AG04450 (cell line): ENCODE measurements around the gene DST. TPM values are rescaled to one million over a fixed set of nuclear protein-coding genes. Genes with fewer than 3 reads are reported as not detected.
A peak's percentile ranks its signal among the peaks of the same experiment; 100 is the strongest.
"Not testable (repeated sequence)": the region's sequence is repeated elsewhere in the genome, so short reads cannot be mapped to it uniquely, and the experiment has no call there.

Experiments
- CTCF ChIA-PET: fragments of 300-600, 350-600 bp; formaldehyde crosslinking; extraction: SDS; loops from one replicate; lab custom pipeline; 2022; ENCODE audit warnings: antibody characterized with exemption, inconsistent platforms; lab: Charles Lee
- POLR2A ChIA-PET: fragments of 350-600 bp; formaldehyde crosslinking; extraction: SDS; loops from one replicate; lab custom pipeline; 2021; ENCODE audit warnings: antibody characterized with exemption, inconsistent platforms; lab: Yijun Ruan, JAX
- DNase-seq: peaks from one replicate; pipeline ENCODE4 v3.0.0-alpha.2; 2011; ENCODE audit warnings: low read depth, low spot score
- H3K27ac ChIP-seq: one replicate; pipeline ENCODE4 v1.5.1; 2012; ENCODE audit warnings: low read depth, low read length, control low read depth
- H3K27me3 ChIP-seq: one replicate; pipeline ENCODE4 v1.6.0; 2012; ENCODE audit warnings: low read length; ENCODE audit not compliant: control insufficient read depth, insufficient read depth
- H3K4me3 ChIP-seq: 2 replicates; pipeline ENCODE4 v1.5.1; 2011; ENCODE audit warnings: mild to moderate bottlenecking, low read depth, low read length, control low read depth
- H3K9me3 ChIP-seq: 2 replicates; pipeline ENCODE4 v1.5.1; 2012; ENCODE audit warnings: low read length; ENCODE audit not compliant: control insufficient read depth, insufficient read depth
- CTCF ChIP-seq: IDR thresholded peaks from 2 replicates; pipeline ENCODE4 v1.5.1; 2011; ENCODE audit warnings: low read depth, low read length, control low read depth, inconsistent platforms
- polyA plus RNA-seq: library from polyadenylated mRNA; depleted of rRNA; stranded (reverse); fragments of >200 nt; gene quantifications from 2 replicates; pipeline ENCODE4 v1.2.3, GENCODE V29; 2011

Gene DST
- polyA plus RNA-seq, 1 experiment, result 163 TPM

DNA sequence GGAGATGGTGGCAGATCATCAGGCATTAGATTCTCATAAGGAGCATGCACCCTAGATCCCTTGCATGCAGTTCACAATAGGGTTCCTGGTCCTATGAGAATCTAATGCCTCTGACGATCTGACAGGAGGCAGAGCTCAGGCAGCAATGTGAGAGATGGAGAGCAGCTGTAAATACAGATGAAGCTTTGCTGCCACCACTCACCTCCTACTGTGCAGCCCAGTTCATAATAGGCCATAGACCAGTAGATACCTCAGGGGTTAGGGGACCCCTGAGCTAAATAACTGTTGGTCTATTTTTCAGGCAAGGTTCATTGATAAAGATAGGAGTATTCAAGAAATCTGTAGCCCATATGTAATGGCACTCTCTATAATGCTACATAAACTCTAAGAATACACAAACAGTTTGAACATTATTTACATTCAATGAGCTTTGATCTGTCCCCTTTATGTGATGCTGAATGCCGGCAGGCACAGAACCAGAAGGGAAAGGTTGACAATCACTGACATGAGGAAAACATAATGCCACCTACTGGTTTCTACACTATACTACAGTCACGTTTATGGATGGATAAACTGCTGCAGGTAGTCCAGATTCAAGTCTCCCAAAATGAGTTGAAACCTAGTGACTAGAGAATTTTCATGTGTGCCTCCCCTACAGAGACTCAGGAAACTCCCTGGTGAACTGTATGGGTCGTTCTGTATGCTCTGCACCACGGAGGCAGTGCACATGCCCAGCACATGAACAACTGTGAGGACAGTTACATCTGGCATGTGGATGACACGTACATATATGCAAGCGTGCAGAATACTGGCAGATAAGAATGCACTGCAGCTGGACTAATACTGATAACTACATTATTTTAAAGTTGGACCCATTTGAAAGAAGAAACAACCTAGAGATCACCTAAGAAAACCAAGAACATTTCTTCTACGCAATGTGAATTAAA lies 72.0 kb downstream of the DST start:
- H3K9me3 ChIP-seq, result no peaks in the 10 kb centered on the region
- peak; percentile 57 for TF ChIP-seq CTCF
- H3K27ac ChIP-seq, result no peak overlapping the region
- ChIA-PET POLR2A (interaction anchor here (0.6 kb wide), 1 partner anchor 88 kb away, joined by 4 read pairs; no protein-coding TSS in a partner anchor), CTCF (interaction anchor here (0.6 to 2.8 kb wide), 36 partner anchors 9 to 631 kb away, joined by 3 to 35 read pairs (median 3); no protein-coding TSS in a partner anchor)
- DNase-seq, result no peak
- H3K4me3 ChIP-seq, result no peak overlapping the region
- no peaks in the 10 kb centered on the region for H3K27me3 ChIP-seq

DNA sequence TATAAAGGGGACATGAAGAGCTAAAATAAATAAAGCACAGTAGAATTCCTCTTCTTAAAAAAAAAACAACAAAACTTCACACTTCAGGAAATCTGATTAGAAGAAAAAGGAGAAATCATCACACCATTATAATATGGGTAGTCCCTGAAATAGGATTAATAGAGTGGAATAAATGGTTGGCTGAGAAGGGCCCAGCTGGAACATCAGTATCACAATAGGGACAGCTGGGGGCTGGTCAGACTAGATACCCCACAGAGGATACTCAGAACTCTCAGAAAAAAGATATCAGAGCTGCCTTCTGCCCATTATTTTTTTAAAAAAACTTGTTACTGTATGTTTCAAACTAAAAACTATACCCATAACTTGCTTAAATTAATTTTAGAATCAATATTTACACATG lies 75.2 kb downstream of the DST start:
- TF ChIP-seq CTCF, result no peak
- CTCF ChIA-PET, result interaction anchor here (0.7 to 1.7 kb wide), 4 partner anchors 26 to 315 kb away, joined by 4 to 8 read pairs (median 6); no protein-coding TSS in a partner anchor
- H3K4me3 ChIP-seq, result no peak overlapping the region
- no peak for DNase-seq
- no peak overlapping the region for H3K27ac ChIP-seq
- H3K27me3 ChIP-seq, result no peaks in the 10 kb centered on the region
- POLR2A ChIA-PET, result no interaction called here
- H3K9me3 ChIP-seq, result no peaks in the 10 kb centered on the region

- POLR2A ChIA-PET, H3K9me3 ChIP-seq, CTCF ChIA-PET, H3K4me3 ChIP-seq, DNase-seq, H3K27me3 ChIP-seq, H3K27ac ChIP-seq: not testable (repeated sequence)
Observed at GRCh38 chr6:56562730-56563129, 80.0 kb downstream of the DST start.

DNA sequence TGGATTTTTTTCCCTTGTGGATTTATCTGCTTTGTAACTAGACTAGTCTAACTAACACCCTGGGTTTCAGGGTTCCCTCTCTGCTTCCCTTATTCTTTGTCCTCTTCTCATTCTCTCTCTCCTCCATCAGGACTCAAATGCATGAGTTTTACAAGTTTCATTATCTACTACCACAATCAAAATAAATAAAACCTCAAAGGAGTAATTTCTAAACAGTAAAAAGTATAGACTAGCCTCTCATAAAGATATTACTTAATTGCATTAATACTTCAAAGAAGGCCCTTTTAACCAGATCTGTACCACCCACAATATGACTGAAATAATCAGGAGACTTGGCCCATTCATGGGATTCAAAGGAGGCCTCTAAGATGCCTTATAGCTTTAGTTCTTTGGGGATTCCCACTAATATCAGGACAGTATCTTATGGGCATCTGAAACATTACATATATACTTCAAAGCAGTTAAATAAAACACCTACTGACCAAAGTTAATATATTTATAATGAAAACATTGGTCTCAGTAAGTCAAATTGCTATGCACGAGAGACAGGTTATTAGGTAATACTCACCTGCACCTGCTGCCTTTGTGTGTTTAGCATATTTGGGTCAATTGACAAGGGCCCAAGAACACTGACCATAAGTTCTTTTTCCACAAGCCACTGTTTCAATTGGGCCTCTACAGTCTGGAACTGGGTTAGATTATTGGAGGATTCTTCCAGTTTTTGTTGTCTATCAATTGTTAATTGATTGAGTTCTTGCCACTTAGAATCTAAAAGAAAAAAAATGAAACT lies 85.7 kb downstream of the DST start:
- Histone ChIP-seq H3K9me3 (no peaks in the 10 kb centered on the region), H3K27ac (no peak overlapping the region), H3K27me3 (no peaks in the 10 kb centered on the region), H3K4me3 (no peak overlapping the region)
- ChIA-PET CTCF (interaction anchor here (1.4 kb wide), 1 partner anchor 38 kb away, joined by 3 read pairs; no protein-coding TSS in a partner anchor), POLR2A (no interaction called here)
- no peak for TF ChIP-seq CTCF
- no peak for DNase-seq

DNA sequence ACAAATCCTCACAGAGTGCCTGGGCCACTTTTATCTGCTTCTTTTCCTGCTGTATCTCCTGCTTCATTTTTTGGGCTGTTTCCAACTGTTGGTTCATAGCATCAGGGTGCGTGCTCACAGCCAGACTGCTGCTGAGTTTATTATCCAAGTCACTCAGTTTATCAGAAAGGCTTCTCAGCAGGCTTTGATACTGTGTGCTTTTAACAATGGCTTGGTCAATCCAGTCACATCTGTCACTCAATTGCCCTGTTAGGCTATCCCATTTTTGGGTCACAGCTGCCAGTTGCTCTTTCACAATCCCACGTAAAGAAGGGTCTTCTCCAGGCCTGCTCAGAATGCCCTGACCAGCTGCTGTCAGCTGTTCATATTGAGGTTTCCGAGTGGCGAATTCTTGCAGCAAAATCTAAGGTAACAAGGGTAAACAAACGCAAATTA lies 87.2 kb downstream of the DST start:
- DNase-seq, result no peak
- H3K4me3 ChIP-seq, result no peak overlapping the region
- POLR2A ChIA-PET, result no interaction called here
- no peak overlapping the region for H3K27ac ChIP-seq
- TF ChIP-seq CTCF, result no peak
- CTCF ChIA-PET, result no interaction called here
- no peaks in the 10 kb centered on the region for H3K9me3 ChIP-seq
- H3K27me3 ChIP-seq, result no peaks in the 10 kb centered on the region
